ENCODE measurements around the gene LRP1B. TPM values are rescaled to one million over a fixed set of nuclear protein-coding genes. Genes with fewer than 3 reads are reported as not detected.

The LRP1B gene
- polyA plus RNA-seq, 1 donor from 2014 or later = 12.7 TPM

GRCh38 chr2:142031656-142032055 lies 99.2 kb downstream of the LRP1B start:
- no peak overlapping the region for H3K4me3 ChIP-seq (ENCODE audit: low read length)

GRCh38 chr2:142030735-142031134 lies 100.1 kb downstream of the LRP1B start:
- no peaks in the 10 kb centered on the region for H4K20me1 ChIP-seq (ENCODE audit: insufficient read depth)
- H3K9ac ChIP-seq (ENCODE audit: low read length) = no peak overlapping the region
- H3K4me2 ChIP-seq (ENCODE audit: low read length) = no peak overlapping the region
- TF ChIP-seq CTCF (IDR thresholded peaks at IDR 0.05; ENCODE audit: poor library complexity, severe bottlenecking) (no peak), SMC3 (conservative IDR thresholded peaks at IDR 0.05; ENCODE audit: poor library complexity) (no peak), REST (IDR thresholded peaks at IDR 0.05; ENCODE audit: borderline replicate concordance) (no peak), TAF1 (IDR thresholded peaks at IDR 0.05; ENCODE audit: low read depth) (no peak), RAD21 (conservative IDR thresholded peaks at IDR 0.05) (no peak), EP300 (conservative IDR thresholded peaks at IDR 0.05; ENCODE audit: poor library complexity, severe bottlenecking) (no peak)

More at GRCh38 chr2:142031656-142032055, 99.2 kb downstream of the LRP1B start:
- H3K36me3 ChIP-seq (ENCODE audit: insufficient read depth, low read length) = no peaks in the 10 kb centered on the region
- H2AFZ ChIP-seq (ENCODE audit: low read depth, low read length) = no peak overlapping the region
- H3K79me2 ChIP-seq (replicated peaks; ENCODE audit: insufficient read depth, low read length) = no peaks in the 10 kb centered on the region
- no peaks in the 10 kb centered on the region for H3K9me3 ChIP-seq (ENCODE audit: low read length)
- H4K20me1 ChIP-seq (ENCODE audit: insufficient read depth) = no peaks in the 10 kb centered on the region
- no peak overlapping the region for H3K4me2 ChIP-seq (ENCODE audit: low read length)
- no peak overlapping the region for H3K27ac ChIP-seq (ENCODE audit: low read length)
- no peak overlapping the region for H3K9ac ChIP-seq (ENCODE audit: low read length)
- H3K27me3 ChIP-seq (ENCODE audit: insufficient read depth, low read depth, low read length) = no peaks in the 10 kb centered on the region
- no peaks in the 10 kb centered on the region for H3F3A ChIP-seq (ENCODE audit: insufficient read depth, low read length, poor library complexity, severe bottlenecking)
- no peak for TF ChIP-seq RAD21 (conservative IDR thresholded peaks at IDR 0.05)
- TF ChIP-seq REST (IDR thresholded peaks at IDR 0.05; ENCODE audit: borderline replicate concordance) = no peak
- TF ChIP-seq EP300 (conservative IDR thresholded peaks at IDR 0.05; ENCODE audit: poor library complexity, severe bottlenecking) = no peak
- no peak for TF ChIP-seq CTCF (IDR thresholded peaks at IDR 0.05; ENCODE audit: poor library complexity, severe bottlenecking)
- no peak for TF ChIP-seq TAF1 (IDR thresholded peaks at IDR 0.05; ENCODE audit: low read depth)
- no peak for TF ChIP-seq MXI1 (conservative IDR thresholded peaks at IDR 0.05; ENCODE audit: poor library complexity, severe bottlenecking)
- TF ChIP-seq POLR2AphosphoS5 (IDR thresholded peaks at IDR 0.05) = no peak
- TF ChIP-seq EZH2 (IDR thresholded peaks at IDR 0.05; ENCODE audit: borderline replicate concordance, insufficient read depth, low read length, poor library complexity, severe bottlenecking) = no peak
- no peak for TF ChIP-seq SMC3 (conservative IDR thresholded peaks at IDR 0.05; ENCODE audit: poor library complexity)
- H3K9me2 ChIP-seq (ENCODE audit: insufficient read depth, low read length) = no peaks in the 10 kb centered on the region

More at GRCh38 chr2:142030735-142031134, 100.1 kb downstream of the LRP1B start:
- H2AFZ ChIP-seq (ENCODE audit: low read depth, low read length) = no peak overlapping the region
- no peak overlapping the region for H3K4me3 ChIP-seq (ENCODE audit: low read length)
- H3K27me3 ChIP-seq (ENCODE audit: insufficient read depth, low read depth, low read length) = no peaks in the 10 kb centered on the region
- H3K27ac ChIP-seq (ENCODE audit: low read length) = no peak overlapping the region
- H3F3A ChIP-seq (ENCODE audit: insufficient read depth, low read length, poor library complexity, severe bottlenecking) = no peaks in the 10 kb centered on the region
- no peaks in the 10 kb centered on the region for H3K9me2 ChIP-seq (ENCODE audit: insufficient read depth, low read length)
- no peaks in the 10 kb centered on the region for H3K9me3 ChIP-seq (ENCODE audit: low read length)
- H3K36me3 ChIP-seq (ENCODE audit: insufficient read depth, low read length) = no peaks in the 10 kb centered on the region
- no peaks in the 10 kb centered on the region for H3K79me2 ChIP-seq (replicated peaks; ENCODE audit: insufficient read depth, low read length)

Measured in neural cell (in vitro differentiated cells).